ENCODE measurements around the gene TRIO. TPM values are rescaled to one million over a fixed set of nuclear protein-coding genes. Genes with fewer than 3 reads are reported as not detected.

The TRIO gene
- total and polyA plus RNA-seq, 2 of the 8 experiments (the other 6 are each of a cell fraction or from before 2014, with no cell fraction given) = 35.1 to 69.1 TPM

GRCh38 chr5:14105718-14106410 is 37.3 kb upstream of the TRIO start (continued):
- TF ChIP-seq RNF2 (IDR thresholded peaks at IDR 0.05; ENCODE audit: borderline replicate concordance, low read depth, low read length, missing control alignments, poor library complexity, severe bottlenecking) = no peak
- TF ChIP-seq JUN (IDR thresholded peaks at IDR 0.05; ENCODE audit: low read depth, low read length) = no peak
- TF ChIP-seq CHD1 (IDR thresholded peaks at IDR 0.05; ENCODE audit: low read depth, low read length) = no peak
- TF ChIP-seq BACH1 (IDR thresholded peaks at IDR 0.05; ENCODE audit: low read length) = no peak
- TF ChIP-seq TEAD4 (IDR thresholded peaks at IDR 0.05; ENCODE audit: low read depth, low read length) = no peak
- TF ChIP-seq MAX (IDR thresholded peaks at IDR 0.05) = no peak
- TF ChIP-seq POU5F1 (IDR thresholded peaks at IDR 0.05; ENCODE audit: low read depth, low read length) = no peak
- no peak for TF ChIP-seq E2F6 (IDR thresholded peaks at IDR 0.05)
